GM21390 (cell line): ENCODE results near the gene ZSCAN4.

Experiments
- ATAC-seq: cut with Tn5 transposase; IDR thresholded peaks from one replicate; pipeline ENCODE4 v1.9.1; 2021; ENCODE audit not compliant: unreplicated experiment

Gene ZSCAN4

GRCh38 chr19:57668635-57669034 is at the start of gene ZSCAN4:
Gene ZSCAN4, plus strand, starts transcription at chr19:57668935. Its CDS starts 7,211 bp downstream, at chr19:57676146.
- ATAC-seq = no peak

GRCh38 chr19:57620673-57621348 is 47.9 kb upstream of the ZSCAN4 start:
- no peak for ATAC-seq

GRCh38 chr19:57623091-57623490 is 45.6 kb upstream of the ZSCAN4 start:
- no peak for ATAC-seq

- peak; percentile 92 for ATAC-seq
Measured at GRCh38 chr19:57632987-57633831, 35.5 kb upstream of the ZSCAN4 start, which contains the start of gene ZNF211. Gene ZNF211, plus strand, starts transcription at chr19:57633168. Its CDS starts 179 bp downstream, at chr19:57633347.

GRCh38 chr19:57633832-57634131 is 35.0 kb upstream of the ZSCAN4 start:
- no peak for ATAC-seq

- ATAC-seq = no peak
Measured at GRCh38 chr19:57637379-57637778, 31.4 kb upstream of the ZSCAN4 start.

GRCh38 chr19:57641715-57642234 is 27.0 kb upstream of the ZSCAN4 start:
- no peak for ATAC-seq

GRCh38 chr19:57642396-57643046 is 26.2 kb upstream of the ZSCAN4 start:
- ATAC-seq = no peak

GRCh38 chr19:57643734-57644133 is 25.0 kb upstream of the ZSCAN4 start:
- ATAC-seq = no peak

GRCh38 chr19:57648331-57649003 is 20.3 kb upstream of the ZSCAN4 start:
- no peak for ATAC-seq

GRCh38 chr19:57651654-57651996 is 17.1 kb upstream of the ZSCAN4 start:
- ATAC-seq = no peak

GRCh38 chr19:57653689-57654088 is 15.0 kb upstream of the ZSCAN4 start:
- no peak for ATAC-seq

- ATAC-seq = no peak
Measured at GRCh38 chr19:57655443-57655842, 13.3 kb upstream of the ZSCAN4 start.

GRCh38 chr19:57656346-57656745 is 12.4 kb upstream of the ZSCAN4 start:
- ATAC-seq = no peak

- ATAC-seq = no peak
Measured at GRCh38 chr19:57664269-57665127, 4.2 kb upstream of the ZSCAN4 start.

GRCh38 chr19:57665261-57665806 is 3.4 kb upstream of the ZSCAN4 start:
- ATAC-seq = no peak

GRCh38 chr19:57667228-57667627 is 1.5 kb upstream of the ZSCAN4 start:
- no peak for ATAC-seq

GRCh38 chr19:57671124-57671895 is 2.6 kb downstream of the ZSCAN4 start:
- ATAC-seq = no peak

GRCh38 chr19:57672466-57672865 is 3.7 kb downstream of the ZSCAN4 start:
- no peak for ATAC-seq
